Cortex of kidney (tissue), 1 donor: Measurements from ENCODE around the gene FBXO41.

Experiments used
- DNase-seq: peaks from one replicate; lab custom pipeline; 2025; lab: John Stamatoyannopoulos, UW

The FBXO41 gene

GRCh38 chr2:73260338-73260984 is 23.8 kb downstream of the FBXO41 start:
- no peak for DNase-seq

GRCh38 chr2:73259704-73260337 is 24.5 kb downstream of the FBXO41 start:
- DNase-seq: no peak

- no peak for DNase-seq
Measured at GRCh38 chr2:73259276-73259675, 25.0 kb downstream of the FBXO41 start.

GRCh38 chr2:73258913-73259215 is 25.4 kb downstream of the FBXO41 start:
- DNase-seq: no peak

GRCh38 chr2:73258186-73258912 is 25.9 kb downstream of the FBXO41 start:
- DNase-seq: no peak

- DNase-seq: no peak
Measured at GRCh38 chr2:73257425-73258125, 26.7 kb downstream of the FBXO41 start.

- no peak for DNase-seq
Measured at GRCh38 chr2:73257021-73257420, 27.3 kb downstream of the FBXO41 start.

GRCh38 chr2:73256618-73256922 is 27.7 kb downstream of the FBXO41 start:
- no peak for DNase-seq

- no peak for DNase-seq
Measured at GRCh38 chr2:73255907-73256617, 28.2 kb downstream of the FBXO41 start.

- no peak for DNase-seq
Measured at GRCh38 chr2:73255007-73255644, 29.2 kb downstream of the FBXO41 start.

- no peak for DNase-seq
Measured at GRCh38 chr2:73254343-73255006, 29.8 kb downstream of the FBXO41 start.

GRCh38 chr2:73253901-73254300 is 30.4 kb downstream of the FBXO41 start:
- DNase-seq: no peak

GRCh38 chr2:73253400-73253799 is 30.9 kb downstream of the FBXO41 start:
- DNase-seq: no peak

- DNase-seq: no peak
Measured at GRCh38 chr2:73252238-73253027, 31.8 kb downstream of the FBXO41 start.

GRCh38 chr2:73250872-73251846 is 33.1 kb downstream of the FBXO41 start:
- DNase-seq: no peak

- DNase-seq: no peak
Measured at GRCh38 chr2:73249636-73250035, 34.6 kb downstream of the FBXO41 start.

GRCh38 chr2:73246850-73247249 is 37.4 kb downstream of the FBXO41 start:
- DNase-seq: no peak

GRCh38 chr2:73244580-73244979 is 39.7 kb downstream of the FBXO41 start:
- no peak for DNase-seq

- no peak for DNase-seq
Measured at GRCh38 chr2:73243884-73244570, 40.3 kb downstream of the FBXO41 start.
